PC-9 (cell line): ENCODE data around the gene PDLIM7. TPM values are rescaled to one million over a fixed set of nuclear protein-coding genes. Genes with fewer than 3 reads are reported as not detected.

Experiments
- Bru-seq: library from RNA; stranded (reverse); fragments of 400-500 nt; gene quantifications from one replicate; lab custom pipeline; 2021; lab: Mats Ljungman, UMichigan
- BruChase-seq, 2 experiments: library from RNA; stranded (reverse); fragments of 400-500 nt; gene quantifications; one replicate each; lab custom pipeline; 2021; lab: Mats Ljungman, UMichigan
- BruUV-seq: library from RNA; stranded (reverse); fragments of 400-500 nt; replicated peaks from 2 replicates; lab custom pipeline; 2021; lab: Mats Ljungman, UMichigan
- CTCF ChIA-PET: fragments of 300-600 bp; sonication (Branson Sonifier 250); formaldehyde crosslinking; loops from one replicate; lab custom pipeline; 2022; ENCODE audit warnings: antibody characterized with exemption; lab: Charles Lee
- POLR2A ChIA-PET: fragments of 300-600 bp; sonication (Branson Sonifier 250); formaldehyde crosslinking; loops from one replicate; lab custom pipeline; 2022; ENCODE audit warnings: antibody characterized with exemption; ENCODE audit not compliant: unreplicated experiment; lab: Charles Lee
- DNase-seq, 2 experiments: peaks; one replicate each; pipeline versions ENCODE4 v3.0.0 to v3.0.0-alpha.2; 2015 to 2022; ENCODE audit warnings: mixed read lengths in 1 of 2
- H2AFZ ChIP-seq: fragments of 200-600 bp; sonication (generic); 2 replicates; pipeline ENCODE4 v1.8.1; 2017; ENCODE audit warnings: antibody characterized with exemption
- H3F3A ChIP-seq: fragments of 200-600 bp; sonication (generic); 2 replicates; pipeline ENCODE4 v1.8.1; 2017; ENCODE audit warnings: antibody characterized with exemption, mild to moderate bottlenecking, low read depth; ENCODE audit not compliant: insufficient read depth
- H3K27ac ChIP-seq: fragments of 200-600 bp; sonication (generic); 2 replicates; pipeline ENCODE4 v1.6.1; 2016; ENCODE audit warnings: mixed run types
- H3K27me3 ChIP-seq: fragments of 200-600 bp; sonication (generic); 2 replicates; pipeline ENCODE4 v1.6.1; 2016; ENCODE audit warnings: low read depth, mixed run types; ENCODE audit not compliant: insufficient read depth
- H3K36me3 ChIP-seq: fragments of 200-600 bp; sonication (generic); 2 replicates; pipeline ENCODE4 v1.6.1; 2016; ENCODE audit warnings: low read depth, mixed run types
- H3K4me1 ChIP-seq: fragments of 200-600 bp; sonication (generic); replicated peaks from 2 replicates; pipeline ENCODE4 v1.6.1; 2016; ENCODE audit warnings: mixed run types; ENCODE audit not compliant: insufficient read depth
- H3K4me2 ChIP-seq: fragments of 200-600 bp; sonication (generic); 2 replicates; pipeline ENCODE4 v1.6.1; 2017; ENCODE audit warnings: mixed run types
- H3K4me3 ChIP-seq: fragments of 200-600 bp; sonication (generic); 2 replicates; pipeline ENCODE4 v1.6.1; 2016; ENCODE audit warnings: mixed run types
- H3K79me2 ChIP-seq: fragments of 200-600 bp; sonication (generic); 2 replicates; pipeline ENCODE4 v1.6.1; 2017; ENCODE audit warnings: low read depth, mixed run types
- H3K9me2 ChIP-seq: fragments of 200-600 bp; sonication (generic); 2 replicates; pipeline ENCODE4 v1.8.1; 2017; ENCODE audit warnings: mild to moderate bottlenecking; ENCODE audit not compliant: insufficient read depth
- H3K9me3 ChIP-seq: fragments of 200-600 bp; sonication (generic); 2 replicates; pipeline ENCODE4 v1.8.1; 2016; ENCODE audit warnings: low read depth; ENCODE audit not compliant: insufficient read depth
- H4K20me1 ChIP-seq: fragments of 200-600 bp; sonication (generic); 2 replicates; pipeline ENCODE4 v1.8.1; 2017; ENCODE audit not compliant: insufficient read depth
- CTCF ChIP-seq: fragments of 200-600 bp; sonication (generic); conservative IDR thresholded peaks from 2 replicates; pipeline ENCODE4 v1.6.1; 2017; ENCODE audit warnings: mixed run types, antibody characterized with exemption, mild to moderate bottlenecking, moderate library complexity
- EZH2 ChIP-seq: fragments of 200-600 bp; sonication (generic); IDR thresholded peaks from 2 replicates; pipeline ENCODE4 v1.8.0; 2017; ENCODE audit warnings: antibody characterized with exemption, low read depth
- intact Hi-C: fragments of 100-400 bp; cut with micrococcal nuclease; formaldehyde crosslinking; loops from one replicate; pipeline ENCODE4 v1.10.0; 2022; ENCODE audit not compliant: unreplicated experiment
- long read RNA-seq: library from polyadenylated mRNA; stranded (forward); transcript quantifications from one replicate; pipeline ENCODE4 v2.0.0, GENCODE V29; 2022
- total RNA-seq: library from RNA; stranded (reverse); gene quantifications from 2 replicates; pipeline ENCODE4 v1.2.3, GENCODE V29; 2021

PDLIM7 gene
- total RNA-seq (167 and 202 TPM in 2 replicates), Bru-seq, nascent RNA (percentile 88 among the genes with signal in this experiment), BruChase-seq, experiment 1, labeled RNA remaining after a 2-hour chase (percentile 89 among the genes with signal in this experiment), BruChase-seq, experiment 2, labeled RNA remaining after a 6-hour chase (percentile 93 among the genes with signal in this experiment)
- long read RNA-seq, transcript PDLIM7-201 (8 exons, 977 nt) = minor isoform, 9 of 300 reads
- long read RNA-seq, transcript PDLIM7-212 (3 exons, 556 nt) = minor isoform, 5 of 300 reads
- long read RNA-seq, transcript PDLIM7-202 (13 exons, 1,689 nt) = major isoform, 199 of 300 reads
- long read RNA-seq, partial matches to known transcripts = 31 of 300 reads
- long read RNA-seq, other reads (novel, unspliced or antisense) = 55 of 300 reads

- ChIA-PET POLR2A (interaction anchor here (0.5 to 1.0 kb wide), 17 partner anchors 17 to 1603 kb away, joined by 3 to 13 read pairs (median 5); partner anchors contain the start of genes DDX41 and GRK6), CTCF (interaction anchor here (0.6 to 1.4 kb wide), 6 partner anchors 40 to 410 kb away, joined by 3 to 12 read pairs (median 4); no protein-coding TSS in a partner anchor)
- intact Hi-C loops = loop anchor here (1.0 to 5.0 kb wide), 5 partner anchors 19 to 365 kb away; partner anchors contain the start of genes DDX41 and NSD1
- TF ChIP-seq CTCF = no peak
- BruUV-seq = no TSS peak
- Histone ChIP-seq H3K27me3 (no peaks in the 10 kb centered on the region), H4K20me1 (no peaks in the 10 kb centered on the region), H3K4me2 (peak within 1 kb of the TSS; percentile 82), H3K79me2 (peaks cover 33% of the 10 kb centered on the region), H3K36me3 (no peaks in the 10 kb centered on the region; the same call in 1 of the 2 replicates), H3F3A (peaks cover 42% of the 10 kb centered on the region; the same call in 1 of the 2 replicates), H2AFZ (peak within 1 kb of the TSS; percentile 61; the same call in 1 of the 2 replicates), H3K27ac (peak within 1 kb of the TSS; percentile 65), H3K4me3 (peak within 1 kb of the TSS; percentile 85), H3K4me1 (peaks cover 41% of the 10 kb centered on the region), H3K9me3 (no peaks in the 10 kb centered on the region), H3K9me2 (no peaks in the 10 kb centered on the region)
- peak; percentile 88 to 99 for DNase-seq
Observed at GRCh38 chr5:177497292-177498012, at the start of gene PDLIM7. Gene PDLIM7, minus strand, starts transcription at chr5:177497604. Its CDS starts 1,092 bp downstream, at chr5:177496512.

- TF ChIP-seq CTCF = no peak
- TF ChIP-seq EZH2 = no peak
- H3F3A ChIP-seq = peaks cover 27% of the 10 kb centered on the region
- DNase-seq = peak; percentile 61 to 95
- H3K9me3 ChIP-seq = no peaks in the 10 kb centered on the region
- ChIA-PET POLR2A (interaction anchor here (0.6 to 0.8 kb wide), 3 partner anchors 91 to 1109 kb away, joined by 3 to 6 read pairs (median 3); no protein-coding TSS in a partner anchor), CTCF (interaction anchor here (0.7 to 1.6 kb wide), 4 partner anchors 29 to 156 kb away, joined by 3 to 4 read pairs (median 4); partner anchors contain the start of gene DDX41)
- H3K4me3 ChIP-seq = no peak overlapping the region
- peaks cover 59% of the 10 kb centered on the region for H4K20me1 ChIP-seq
- intact Hi-C loops = no loop called here
- H3K36me3 ChIP-seq = no peaks in the 10 kb centered on the region
- peaks cover 31% of the 10 kb centered on the region for H3K4me1 ChIP-seq
- no TSS peak for BruUV-seq
- H2AFZ ChIP-seq = no peak overlapping the region
- H3K79me2 ChIP-seq = peaks cover 64% of the 10 kb centered on the region
- peak overlapping the region; percentile 69 for H3K27ac ChIP-seq
- no peaks in the 10 kb centered on the region for H3K27me3 ChIP-seq
- peak overlapping the region; percentile 61 for H3K4me2 ChIP-seq
- H3K9me2 ChIP-seq = no peaks in the 10 kb centered on the region
Observed at GRCh38 chr5:177546258-177546741, 48.9 kb upstream of the PDLIM7 start.
